ENCODE data around the gene SLC38A9.
"Not testable (repeated sequence)": the region's sequence is repeated elsewhere in the genome, so short reads cannot be mapped to it uniquely, and the experiment has no call there.

Gene SLC38A9

GRCh38 chr5:55712023-55712859, at the start of gene SLC38A9:
Gene SLC38A9 (minus strand): TSS chr5:55712324. CDS start chr5:55697958, 14,366 bp downstream.
- peak; percentile 83 for DNase-seq

- DNase-seq, result not testable (repeated sequence)
These were observed 49.6 kb upstream of the SLC38A9 start for GRCh38 chr5:55761721-55762120.

GRCh38 chr5:55758714-55759113, 46.6 kb upstream of the SLC38A9 start:
- DNase-seq, result no peak

GRCh38 chr5:55758231-55758630, 46.1 kb upstream of the SLC38A9 start:
- no peak for DNase-seq

- DNase-seq, result no peak
These were observed 38.4 kb upstream of the SLC38A9 start for GRCh38 chr5:55750499-55750898.

GRCh38 chr5:55750063-55750462, 37.9 kb upstream of the SLC38A9 start:
- no peak for DNase-seq

GRCh38 chr5:55749387-55749786, 37.3 kb upstream of the SLC38A9 start:
- DNase-seq, result no peak

GRCh38 chr5:55747778-55748318, 35.7 kb upstream of the SLC38A9 start:
- DNase-seq, result no peak

- DNase-seq, result no peak
These were observed 30.7 kb upstream of the SLC38A9 start for GRCh38 chr5:55742778-55743177.

- no peak for DNase-seq
These were observed 25.7 kb upstream of the SLC38A9 start, which contains the start of gene DDX4 for GRCh38 chr5:55737793-55738192. Gene DDX4 (plus strand): TSS chr5:55738061. CDS start chr5:55738964, 903 bp downstream.

- DNase-seq, result no peak
These were observed 22.5 kb upstream of the SLC38A9 start for GRCh38 chr5:55734658-55735057.

- DNase-seq, result no peak
These were observed 20.5 kb upstream of the SLC38A9 start for GRCh38 chr5:55732585-55732984.

GRCh38 chr5:55731848-55732247, 19.7 kb upstream of the SLC38A9 start:
- DNase-seq, result no peak

- no peak for DNase-seq
These were observed 12.2 kb upstream of the SLC38A9 start for GRCh38 chr5:55724281-55724680.

- no peak for DNase-seq
These were observed 8.1 kb upstream of the SLC38A9 start for GRCh38 chr5:55720188-55720703.

- not testable (repeated sequence) for DNase-seq
These were observed 6.9 kb upstream of the SLC38A9 start for GRCh38 chr5:55719026-55719425.

GRCh38 chr5:55715519-55716078, 3.5 kb upstream of the SLC38A9 start:
- no peak for DNase-seq

GRCh38 chr5:55714749-55715148, 2.6 kb upstream of the SLC38A9 start:
- no peak for DNase-seq

- no peak for DNase-seq
These were observed 2.2 kb upstream of the SLC38A9 start for GRCh38 chr5:55714339-55714738.

GRCh38 chr5:55713871-55714270, 1.7 kb upstream of the SLC38A9 start:
- DNase-seq, result no peak

GRCh38 chr5:55711507-55712022, 559 bp downstream of the SLC38A9 start:
- no peak for DNase-seq

- no peak for DNase-seq
These were observed 3.4 kb downstream of the SLC38A9 start for GRCh38 chr5:55708732-55709131.

- DNase-seq, result no peak
These were observed 5.9 kb downstream of the SLC38A9 start for GRCh38 chr5:55706230-55706629.
